ENCODE results near the gene TMEM61. TPM values are rescaled to one million over a fixed set of nuclear protein-coding genes. Genes with fewer than 3 reads are reported as not detected.

Gene TMEM61
- polyA plus RNA-seq, 1 experiment, result not detected

DNA sequence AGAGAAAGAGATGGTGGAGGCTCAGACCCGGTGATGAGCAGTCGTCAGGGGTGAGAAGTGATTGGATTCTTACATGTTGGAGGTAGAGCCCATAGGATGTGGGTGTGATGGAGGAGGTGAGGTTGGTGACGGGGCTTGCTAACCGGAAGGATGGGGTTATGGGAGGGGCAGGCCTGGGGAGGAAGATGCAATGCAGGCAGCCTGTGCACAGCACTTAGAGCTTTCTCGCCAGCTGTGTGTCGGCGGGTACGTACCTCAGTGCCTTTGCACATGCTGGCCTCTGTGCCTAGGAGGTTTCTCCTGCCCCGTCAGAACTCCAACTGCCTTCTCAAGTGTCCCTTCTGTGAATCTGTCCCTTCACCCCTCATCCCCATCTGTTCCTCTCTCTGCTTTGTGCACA, 15.4 kb downstream of the TMEM61 start:
- no peak for DNase-seq (ENCODE audit: low read depth)
- ChIA-PET CTCF (interaction anchor here (0.7 to 16.5 kb wide), 23 partner anchors 9 to 254 kb away, joined by 3 to 307 read pairs (median 5); partner anchors contain the start of gene DHCR24), POLR2A (no interaction called here)
- Histone ChIP-seq H3K4me3 (ENCODE audit: low read depth, low read length) (no peak overlapping the region), H3K36me3 (ENCODE audit: control insufficient read depth, insufficient read depth, low read length) (no peaks in the 10 kb centered on the region), H3K27me3 (ENCODE audit: control insufficient read depth, insufficient read depth, low read length) (peaks cover 9% of the 10 kb centered on the region)
- TF ChIP-seq, protein P1, sequence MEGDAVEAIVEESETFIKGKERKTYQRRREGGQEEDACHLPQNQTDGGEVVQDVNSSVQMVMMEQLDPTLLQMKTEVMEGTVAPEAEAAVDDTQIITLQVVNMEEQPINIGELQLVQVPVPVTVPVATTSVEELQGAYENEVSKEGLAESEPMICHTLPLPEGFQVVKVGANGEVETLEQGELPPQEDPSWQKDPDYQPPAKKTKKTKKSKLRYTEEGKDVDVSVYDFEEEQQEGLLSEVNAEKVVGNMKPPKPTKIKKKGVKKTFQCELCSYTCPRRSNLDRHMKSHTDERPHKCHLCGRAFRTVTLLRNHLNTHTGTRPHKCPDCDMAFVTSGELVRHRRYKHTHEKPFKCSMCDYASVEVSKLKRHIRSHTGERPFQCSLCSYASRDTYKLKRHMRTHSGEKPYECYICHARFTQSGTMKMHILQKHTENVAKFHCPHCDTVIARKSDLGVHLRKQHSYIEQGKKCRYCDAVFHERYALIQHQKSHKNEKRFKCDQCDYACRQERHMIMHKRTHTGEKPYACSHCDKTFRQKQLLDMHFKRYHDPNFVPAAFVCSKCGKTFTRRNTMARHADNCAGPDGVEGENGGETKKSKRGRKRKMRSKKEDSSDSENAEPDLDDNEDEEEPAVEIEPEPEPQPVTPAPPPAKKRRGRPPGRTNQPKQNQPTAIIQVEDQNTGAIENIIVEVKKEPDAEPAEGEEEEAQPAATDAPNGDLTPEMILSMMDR (IDR thresholded peaks at IDR 0.05; ENCODE audit: insufficient read depth, low read depth, low read length), result no peak

DNA sequence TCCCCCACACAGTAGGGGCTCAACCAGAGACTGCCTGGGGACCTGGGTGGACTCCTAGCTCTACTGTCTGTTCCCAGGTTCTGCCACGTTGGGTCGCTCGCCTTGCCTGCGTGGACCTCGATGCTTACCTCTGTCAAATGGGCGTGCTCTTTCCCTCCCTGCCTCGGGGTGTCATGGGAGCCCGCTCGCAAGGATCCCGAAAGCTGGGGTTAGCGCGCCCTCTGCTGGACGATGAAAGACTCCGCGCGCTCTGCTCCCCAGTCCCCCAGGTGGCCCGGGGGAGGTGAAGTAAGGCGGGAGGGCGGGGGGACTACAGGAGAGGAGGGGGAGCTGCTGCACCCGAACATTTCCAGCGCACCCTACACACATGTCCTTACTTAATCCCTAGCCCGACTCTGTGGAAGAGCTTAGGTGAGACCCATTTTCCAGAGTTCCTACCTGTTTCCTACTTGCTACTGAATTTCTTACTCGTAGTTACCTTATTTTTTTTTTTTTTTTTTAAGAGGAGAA, 16.0 kb downstream of the TMEM61 start:
- H3K4me3 ChIP-seq (ENCODE audit: low read depth, low read length), result no peak overlapping the region
- TF ChIP-seq, protein P1 (IDR thresholded peaks at IDR 0.05; ENCODE audit: insufficient read depth, low read depth, low read length), result peak; percentile 87
- H3K27me3 ChIP-seq (ENCODE audit: control insufficient read depth, insufficient read depth, low read length), result peaks cover 10% of the 10 kb centered on the region
- POLR2A ChIA-PET, result no interaction called here
- no peak for DNase-seq (ENCODE audit: low read depth)
- CTCF ChIA-PET, result interaction anchor here (0.7 to 16.5 kb wide), 24 partner anchors 8 to 254 kb away, joined by 3 to 307 read pairs (median 5); partner anchors contain the start of gene DHCR24
- no peaks in the 10 kb centered on the region for H3K36me3 ChIP-seq (ENCODE audit: control insufficient read depth, insufficient read depth, low read length)

DNA sequence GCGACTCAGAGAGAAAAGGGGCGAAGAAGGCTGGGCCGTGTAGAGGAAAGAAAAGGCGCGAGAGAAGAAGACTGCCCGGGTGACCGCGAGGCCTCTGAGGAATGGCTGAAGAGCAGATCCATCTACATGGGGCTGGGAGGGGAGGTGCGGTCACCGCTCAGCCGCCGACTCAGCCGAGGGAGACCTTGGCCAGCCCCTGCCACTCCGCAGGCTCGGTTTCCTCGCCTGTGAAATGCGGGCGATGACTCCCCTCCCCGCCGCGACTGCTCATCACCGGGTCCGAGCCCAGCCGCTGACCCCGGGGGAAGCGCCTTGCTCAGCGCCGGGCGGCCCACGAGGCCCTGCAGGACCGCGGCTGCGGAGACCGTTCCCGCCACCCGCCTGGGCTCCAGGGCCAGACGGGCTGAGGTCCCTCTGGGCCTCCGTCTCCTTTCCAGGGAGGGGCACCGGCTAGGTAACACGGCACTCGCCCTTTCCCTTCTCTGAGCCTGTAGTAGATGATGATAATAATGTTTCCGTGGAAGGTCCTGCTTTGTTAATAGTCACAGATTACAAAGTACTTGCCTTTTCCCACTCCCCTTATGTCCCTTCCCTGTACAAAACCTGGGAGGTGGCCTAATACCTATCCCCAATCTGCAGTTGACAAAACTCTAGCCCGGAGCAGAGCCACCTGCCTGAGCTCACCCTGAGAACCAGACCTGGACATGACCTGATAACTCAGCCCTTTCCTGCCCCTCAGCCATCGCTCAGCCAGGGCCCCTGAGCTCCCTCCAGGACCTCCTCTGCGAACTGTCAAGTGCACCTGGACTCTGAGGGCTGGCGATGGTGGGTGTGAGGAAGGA, 16.7 kb downstream of the TMEM61 start:
- DNase-seq (ENCODE audit: low read depth), result no peak
- ChIA-PET CTCF (interaction anchor here (0.6 to 16.5 kb wide), 20 partner anchors 8 to 225 kb away, joined by 3 to 307 read pairs (median 6); no protein-coding TSS in a partner anchor), POLR2A (no interaction called here)
- Histone ChIP-seq H3K4me3 (ENCODE audit: low read depth, low read length) (no peak overlapping the region), H3K36me3 (ENCODE audit: control insufficient read depth, insufficient read depth, low read length) (no peaks in the 10 kb centered on the region), H3K27me3 (ENCODE audit: control insufficient read depth, insufficient read depth, low read length) (peaks cover 12% of the 10 kb centered on the region)
- TF ChIP-seq, protein P1 (IDR thresholded peaks at IDR 0.05; ENCODE audit: insufficient read depth, low read depth, low read length), result no peak

DNA sequence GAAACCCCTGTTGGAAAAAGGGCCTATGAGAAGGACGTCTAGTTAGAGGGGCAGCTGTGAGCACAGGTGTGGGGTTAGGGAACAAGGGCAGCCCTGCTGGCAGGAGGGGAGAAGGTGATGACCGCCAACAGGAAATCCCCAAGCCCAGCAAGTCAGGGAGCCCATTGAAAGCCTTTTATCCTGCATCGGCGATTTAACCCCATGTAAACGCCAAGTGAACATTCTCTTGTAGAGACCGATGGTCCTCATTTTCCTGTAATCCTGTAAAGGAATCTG, 17.2 kb downstream of the TMEM61 start:
- H3K36me3 ChIP-seq (ENCODE audit: control insufficient read depth, insufficient read depth, low read length), result no peaks in the 10 kb centered on the region
- no peak for DNase-seq (ENCODE audit: low read depth)
- H3K4me3 ChIP-seq (ENCODE audit: low read depth, low read length), result no peak overlapping the region
- H3K27me3 ChIP-seq (ENCODE audit: control insufficient read depth, insufficient read depth, low read length), result peaks cover 12% of the 10 kb centered on the region
- TF ChIP-seq, protein P1 (IDR thresholded peaks at IDR 0.05; ENCODE audit: insufficient read depth, low read depth, low read length), result no peak
- POLR2A ChIA-PET, result no interaction called here
- CTCF ChIA-PET, result interaction anchor here (0.6 to 16.5 kb wide), 9 partner anchors 9 to 52 kb away, joined by 3 to 307 read pairs (median 18); no protein-coding TSS in a partner anchor

DNA sequence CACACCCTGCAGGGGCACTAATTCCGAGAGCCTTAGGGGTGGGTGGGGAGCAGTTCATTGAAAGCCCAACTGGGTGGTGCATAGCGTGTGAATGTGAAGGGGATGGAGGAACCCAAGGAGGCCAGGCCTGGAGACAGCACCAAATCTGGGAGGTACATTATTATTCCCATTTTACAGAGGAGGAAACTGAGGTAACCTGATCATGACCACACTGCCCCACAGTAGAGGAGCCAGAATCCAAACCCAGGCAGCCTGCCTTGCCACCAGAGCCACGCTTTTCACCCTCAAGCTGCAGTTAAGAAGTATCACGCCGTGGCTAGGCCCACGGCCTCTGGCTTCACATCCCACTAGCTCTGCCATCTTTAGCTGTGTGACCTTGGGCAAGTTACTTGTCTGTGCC, 17.7 kb downstream of the TMEM61 start:
- Histone ChIP-seq H3K27me3 (ENCODE audit: control insufficient read depth, insufficient read depth, low read length) (peaks cover 12% of the 10 kb centered on the region), H3K36me3 (ENCODE audit: control insufficient read depth, insufficient read depth, low read length) (no peaks in the 10 kb centered on the region), H3K4me3 (ENCODE audit: low read depth, low read length) (no peak overlapping the region)
- ChIA-PET CTCF (interaction anchor here (0.7 to 16.5 kb wide), 8 partner anchors 9 to 53 kb away, joined by 3 to 307 read pairs (median 8); no protein-coding TSS in a partner anchor), POLR2A (no interaction called here)
- TF ChIP-seq, protein P1 (IDR thresholded peaks at IDR 0.05; ENCODE audit: insufficient read depth, low read depth, low read length), result no peak
- no peak for DNase-seq (ENCODE audit: low read depth)
